Thoracic aorta (tissue), 2 donors: ENCODE data around the gene PKDREJ. TPM values are rescaled to one million over a fixed set of nuclear protein-coding genes. Genes with fewer than 3 reads are reported as not detected.

Experiments used
- ATAC-seq: fragments of 150-250 bp; one replicate; pipeline ENCODE4 v1.8.0; 2017; ENCODE audit warnings: low read depth; ENCODE audit not compliant: insufficient number of reproducible peaks, low FRiP score
- DNase-seq: peaks from one replicate; pipeline ENCODE4 v3.0.0-alpha.2; 2020; ENCODE audit warnings: low spot score
- H3K27ac ChIP-seq, 2 donors: fragments of 200-600 bp; sonication (generic); 1 replicate in 1 of 2; 2 replicates in 1 of 2; pipeline ENCODE4 v1.5.1; 2016; ENCODE audit warnings: mild to moderate bottlenecking in 2 of 2, moderate library complexity in 2 of 2
- H3K27me3 ChIP-seq: fragments of 200-600 bp; sonication (generic); replicated peaks from 2 replicates; pipeline ENCODE4 v1.6.0; 2016; ENCODE audit warnings: mild to moderate bottlenecking; ENCODE audit not compliant: insufficient read depth
- H3K36me3 ChIP-seq: fragments of 200-600 bp; sonication (generic); one replicate; pipeline ENCODE4 v1.5.1; 2016
- H3K4me1 ChIP-seq, 2 donors: fragments of 200-600 bp; sonication (generic); 1 replicate in 1 of 2; 2 replicates in 1 of 2; pipeline versions ENCODE4 v1.5.1 to v1.6.0; 2016; ENCODE audit warnings: low read depth in 2 of 2, mild to moderate bottlenecking in 1 of 2; ENCODE audit not compliant: control insufficient read depth in 1 of 2
- H3K4me3 ChIP-seq: fragments of 200-600 bp; sonication (generic); 2 replicates; pipeline ENCODE4 v1.5.1; 2016; ENCODE audit warnings: mild to moderate bottlenecking
- H3K9me3 ChIP-seq: fragments of 200-600 bp; sonication (generic); 2 replicates; pipeline ENCODE4 v1.5.1; 2016
- total RNA-seq, 2 donors: library from RNA; depleted of rRNA; stranded (reverse); fragments of >200 nt; gene quantifications; one replicate each; pipeline versions ENCODE4 v1.1.0 to v1.2.3, GENCODE V29; 2016
- TF ChIP-seq, protein P1 (sequence below): fragments of 200-600 bp; sonication (generic); IDR thresholded peaks from one replicate; pipeline ENCODE4 v1.5.1; 2019; ENCODE audit warnings: antibody characterized with exemption

PKDREJ gene
- total RNA-seq, 2 donors from 2014 or later, result under 0.01 TPM; not detected in 1

DNA sequence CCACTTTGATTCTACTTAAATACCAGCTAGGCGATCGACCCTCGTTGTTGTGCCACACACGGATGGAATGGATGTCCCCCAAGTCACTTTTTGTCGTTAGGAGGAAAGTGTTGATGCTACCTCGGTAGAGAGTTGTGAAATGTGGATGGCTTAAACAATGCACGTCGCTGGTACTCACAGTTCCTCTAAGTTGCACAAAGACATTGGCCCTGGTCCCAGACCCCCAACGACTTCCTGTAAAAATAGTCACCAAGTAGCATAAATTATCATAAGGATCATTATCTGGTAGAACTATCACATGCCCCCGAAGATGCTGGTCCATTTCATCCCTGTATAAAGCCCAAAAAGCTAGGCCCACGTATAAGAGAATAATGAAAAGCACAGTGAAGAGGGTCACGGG, 3.8 kb downstream of the PKDREJ start:
- Histone ChIP-seq H3K27ac (no peak overlapping the region), H3K9me3 (no peaks in the 10 kb centered on the region), H3K36me3 (no peaks in the 10 kb centered on the region), H3K27me3 (no peaks in the 10 kb centered on the region), H3K4me1 (peaks cover 0 to 3% of the 10 kb centered on the region in 2 donors), H3K4me3 (no peak overlapping the region)
- DNase-seq (no peak), ATAC-seq (no peak)
- TF ChIP-seq, protein P1, sequence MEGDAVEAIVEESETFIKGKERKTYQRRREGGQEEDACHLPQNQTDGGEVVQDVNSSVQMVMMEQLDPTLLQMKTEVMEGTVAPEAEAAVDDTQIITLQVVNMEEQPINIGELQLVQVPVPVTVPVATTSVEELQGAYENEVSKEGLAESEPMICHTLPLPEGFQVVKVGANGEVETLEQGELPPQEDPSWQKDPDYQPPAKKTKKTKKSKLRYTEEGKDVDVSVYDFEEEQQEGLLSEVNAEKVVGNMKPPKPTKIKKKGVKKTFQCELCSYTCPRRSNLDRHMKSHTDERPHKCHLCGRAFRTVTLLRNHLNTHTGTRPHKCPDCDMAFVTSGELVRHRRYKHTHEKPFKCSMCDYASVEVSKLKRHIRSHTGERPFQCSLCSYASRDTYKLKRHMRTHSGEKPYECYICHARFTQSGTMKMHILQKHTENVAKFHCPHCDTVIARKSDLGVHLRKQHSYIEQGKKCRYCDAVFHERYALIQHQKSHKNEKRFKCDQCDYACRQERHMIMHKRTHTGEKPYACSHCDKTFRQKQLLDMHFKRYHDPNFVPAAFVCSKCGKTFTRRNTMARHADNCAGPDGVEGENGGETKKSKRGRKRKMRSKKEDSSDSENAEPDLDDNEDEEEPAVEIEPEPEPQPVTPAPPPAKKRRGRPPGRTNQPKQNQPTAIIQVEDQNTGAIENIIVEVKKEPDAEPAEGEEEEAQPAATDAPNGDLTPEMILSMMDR, result no peak

DNA sequence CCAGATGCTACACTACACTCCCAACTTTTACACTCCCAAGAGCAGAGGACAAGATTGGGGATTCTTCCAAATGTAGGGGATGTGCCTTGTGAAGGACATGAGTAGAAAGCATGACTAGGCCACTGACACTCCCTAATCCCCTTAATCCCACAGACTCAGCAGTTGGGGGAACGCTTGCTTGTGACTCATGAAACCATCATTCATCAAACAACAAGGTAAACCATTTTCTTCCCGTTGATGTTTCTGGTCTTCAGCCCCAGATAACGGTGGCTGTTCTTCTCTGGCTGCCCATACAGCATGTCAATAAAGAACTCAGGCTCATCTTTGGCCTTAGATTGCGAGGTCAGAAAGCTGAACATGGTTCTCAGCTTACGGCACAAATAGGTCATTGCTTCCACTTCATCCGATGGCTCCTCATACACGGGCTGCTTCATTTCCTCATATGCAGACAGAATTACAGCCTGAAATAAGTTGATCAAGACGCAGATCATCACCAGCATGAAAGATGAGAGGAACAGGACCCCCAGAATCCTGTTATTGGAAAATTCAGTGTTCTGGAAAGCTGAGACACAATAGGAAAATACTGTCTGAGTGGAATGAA, 6.7 kb downstream of the PKDREJ start:
- TF ChIP-seq, protein P1, result no peak
- Histone ChIP-seq H3K27me3 (no peaks in the 10 kb centered on the region), H3K36me3 (no peaks in the 10 kb centered on the region), H3K27ac (no peak overlapping the region), H3K4me3 (no peak overlapping the region), H3K9me3 (no peaks in the 10 kb centered on the region), H3K4me1 (peaks cover 0 to 3% of the 10 kb centered on the region in 2 donors)
- ATAC-seq (no peak), DNase-seq (no peak)

DNA sequence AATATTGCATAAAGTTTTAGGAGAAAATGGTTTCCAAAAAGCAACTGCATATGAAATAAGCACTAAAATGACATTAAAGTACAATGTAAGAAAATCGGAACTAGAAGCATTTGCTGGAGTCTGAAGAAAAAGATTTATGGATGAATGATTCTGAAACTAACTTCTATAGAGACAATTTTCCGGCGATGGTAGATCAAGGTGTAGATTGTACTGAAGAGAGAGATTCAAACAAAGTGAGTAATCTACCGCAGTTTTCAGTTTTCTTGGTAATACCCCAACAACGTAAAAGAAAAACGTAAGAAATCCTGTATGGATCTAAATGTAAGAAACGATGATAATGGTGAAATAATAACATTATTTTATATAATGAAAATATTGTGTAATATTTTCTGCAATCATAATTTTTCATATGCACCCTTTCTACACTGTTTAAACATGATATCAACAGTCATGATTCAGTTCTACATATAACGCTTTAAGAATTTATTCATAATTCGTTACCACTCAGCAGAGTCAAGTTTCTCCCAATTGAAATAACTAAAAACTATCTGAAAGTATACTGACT, 11.2 kb downstream of the PKDREJ start:
- no peak overlapping the region for H3K27ac ChIP-seq
- no peaks in the 10 kb centered on the region for H3K36me3 ChIP-seq
- no peak overlapping the region for H3K4me3 ChIP-seq
- no peak for DNase-seq
- no peaks in the 10 kb centered on the region for H3K27me3 ChIP-seq
- peaks cover 5 to 20% of the 10 kb centered on the region in 2 donors for H3K4me1 ChIP-seq
- no peaks in the 10 kb centered on the region for H3K9me3 ChIP-seq
- TF ChIP-seq, protein P1, result no peak
- ATAC-seq, result no peak

DNA sequence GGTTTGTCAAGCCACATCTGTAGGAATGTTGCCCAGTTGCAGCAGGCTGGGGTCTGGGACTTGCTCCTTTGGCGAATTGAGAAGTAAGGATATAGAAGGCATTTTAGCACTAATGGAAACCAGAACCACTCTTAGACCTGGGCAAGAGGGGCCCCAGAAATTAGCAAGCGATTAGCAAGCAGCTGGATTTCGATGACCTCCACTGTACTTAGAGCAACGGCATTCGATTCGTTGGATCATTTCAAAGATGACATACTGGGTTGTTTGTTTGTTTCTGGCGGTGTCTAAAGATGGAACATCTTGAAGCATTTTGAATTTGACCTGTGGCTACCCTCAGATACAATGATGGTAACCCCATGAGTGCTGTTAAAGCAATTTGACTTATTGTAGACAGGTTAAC, 11.9 kb downstream of the PKDREJ start:
- Histone ChIP-seq H3K27ac (no peak overlapping the region), H3K27me3 (no peaks in the 10 kb centered on the region), H3K9me3 (no peaks in the 10 kb centered on the region), H3K4me3 (peak overlapping the region; percentile 75), H3K36me3 (no peaks in the 10 kb centered on the region), H3K4me1 (peaks cover 5 to 20% of the 10 kb centered on the region in 2 donors)
- no peak for DNase-seq
- TF ChIP-seq, protein P1, result no peak
- no peak for ATAC-seq

DNA sequence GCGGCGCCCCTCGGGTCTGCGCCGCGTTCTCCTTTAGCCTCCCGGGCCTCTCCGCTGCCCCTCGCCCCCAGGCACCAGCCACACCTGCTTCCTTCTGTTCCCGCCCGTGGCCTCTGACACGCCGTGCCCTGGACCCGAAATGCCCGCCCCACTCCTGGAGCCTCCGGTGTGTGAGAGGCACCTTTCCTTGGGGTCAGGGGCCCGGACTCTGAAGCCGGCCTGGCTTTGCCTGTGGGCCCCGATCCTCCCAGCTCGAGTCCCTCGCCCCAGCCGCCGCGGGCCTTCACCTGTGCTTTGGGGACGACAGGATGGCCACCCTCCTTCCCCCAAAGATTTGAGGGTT, 12.4 kb downstream of the PKDREJ start:
- H3K27ac ChIP-seq, result peak overlapping the region in 1 of 2 donors; percentile 67
- ATAC-seq (no peak), DNase-seq (no peak)
- peaks cover 5 to 20% of the 10 kb centered on the region in 2 donors for H3K4me1 ChIP-seq
- TF ChIP-seq, protein P1, result no peak
- H3K4me3 ChIP-seq, result peak overlapping the region; percentile 75
- H3K36me3 ChIP-seq, result no peaks in the 10 kb centered on the region
- no peaks in the 10 kb centered on the region for H3K9me3 ChIP-seq
- H3K27me3 ChIP-seq, result no peaks in the 10 kb centered on the region
